ENCODE measurements around the gene U2AF2.

- TF ChIP-seq, protein P1, sequence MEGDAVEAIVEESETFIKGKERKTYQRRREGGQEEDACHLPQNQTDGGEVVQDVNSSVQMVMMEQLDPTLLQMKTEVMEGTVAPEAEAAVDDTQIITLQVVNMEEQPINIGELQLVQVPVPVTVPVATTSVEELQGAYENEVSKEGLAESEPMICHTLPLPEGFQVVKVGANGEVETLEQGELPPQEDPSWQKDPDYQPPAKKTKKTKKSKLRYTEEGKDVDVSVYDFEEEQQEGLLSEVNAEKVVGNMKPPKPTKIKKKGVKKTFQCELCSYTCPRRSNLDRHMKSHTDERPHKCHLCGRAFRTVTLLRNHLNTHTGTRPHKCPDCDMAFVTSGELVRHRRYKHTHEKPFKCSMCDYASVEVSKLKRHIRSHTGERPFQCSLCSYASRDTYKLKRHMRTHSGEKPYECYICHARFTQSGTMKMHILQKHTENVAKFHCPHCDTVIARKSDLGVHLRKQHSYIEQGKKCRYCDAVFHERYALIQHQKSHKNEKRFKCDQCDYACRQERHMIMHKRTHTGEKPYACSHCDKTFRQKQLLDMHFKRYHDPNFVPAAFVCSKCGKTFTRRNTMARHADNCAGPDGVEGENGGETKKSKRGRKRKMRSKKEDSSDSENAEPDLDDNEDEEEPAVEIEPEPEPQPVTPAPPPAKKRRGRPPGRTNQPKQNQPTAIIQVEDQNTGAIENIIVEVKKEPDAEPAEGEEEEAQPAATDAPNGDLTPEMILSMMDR (IDR thresholded peaks at IDR 0.05), result no peak
- no peak for TF ChIP-seq POLR2A (IDR thresholded peaks at IDR 0.05)
Measured at GRCh38 chr19:55606471-55606787, 48.4 kb upstream of the U2AF2 start.

All from stomach (tissue), 4 donors.